PFSK-1 (cell line): ENCODE results near the gene B4GALT3.
A peak's percentile ranks its signal among the peaks of the same experiment; 100 is the strongest.

ENCODE experiments used
- FOXP2 ChIP-seq: optimal IDR thresholded peaks from 2 replicates; pipeline ENCODE3; 2011; ENCODE audit warnings: borderline replicate concordance, control low read depth, inconsistent platforms; ENCODE audit not compliant: insufficient read depth; ENCODE audit errors: extremely low read length, extremely low read depth
- POLR2AphosphoS5 ChIP-seq: IDR thresholded peaks from 2 replicates; pipeline ENCODE4 v1.6.1; 2012; ENCODE audit warnings: low read depth, mild to moderate bottlenecking, control low read depth, low read length, moderate library complexity
- REST ChIP-seq, 2 experiments: IDR thresholded peaks; 2 replicates each; pipeline versions ENCODE4 v1.6.1 to v1.8.0; 2011 to 2012; ENCODE audit warnings: low read depth in 2 of 2, low read length in 2 of 2, control low read depth in 1 of 2, inconsistent platforms in 1 of 2, mild to moderate bottlenecking in 1 of 2, moderate library complexity in 1 of 2; ENCODE audit not compliant: insufficient read depth in 1 of 2
- SIN3A ChIP-seq: IDR thresholded peaks from 2 replicates; pipeline ENCODE4 v1.6.1; 2012; ENCODE audit warnings: mild to moderate bottlenecking, low read length, moderate library complexity, borderline replicate concordance; ENCODE audit not compliant: insufficient read depth
- TAF1 ChIP-seq: IDR thresholded peaks from 2 replicates; pipeline ENCODE4 v1.6.1; 2012; ENCODE audit warnings: low read length, control low read depth, borderline replicate concordance; ENCODE audit not compliant: insufficient read depth

Gene B4GALT3

GRCh38 chr1:161198194-161198896, 21.0 kb upstream of the B4GALT3 start:
- TF ChIP-seq TAF1, result peak; percentile 40; the same call in 1 of the 2 replicates
- peak in 1 of 2 experiments; percentile 55; a peak in 1 of 4 replicates for TF ChIP-seq REST (IDR thresholded peaks at IDR 0.05; ENCODE audit: insufficient read depth in 1 of 2, low read depth in 2 of 2, low read length in 2 of 2)
- no peak for TF ChIP-seq SIN3A
- TF ChIP-seq FOXP2, result no peak
- peak; percentile 77 for TF ChIP-seq POLR2AphosphoS5

- TF ChIP-seq FOXP2 (no peak), TAF1 (no peak), POLR2AphosphoS5 (no peak), REST (IDR thresholded peaks at IDR 0.05; ENCODE audit: insufficient read depth in 1 of 2, low read depth in 2 of 2, low read length in 2 of 2) (no peak), SIN3A (no peak)
These were observed 20.4 kb upstream of the B4GALT3 start for GRCh38 chr1:161197560-161198193.

- TF ChIP-seq TAF1 (no peak), SIN3A (no peak), REST (IDR thresholded peaks at IDR 0.05; ENCODE audit: insufficient read depth in 1 of 2, low read depth in 2 of 2, low read length in 2 of 2) (no peak), FOXP2 (no peak), POLR2AphosphoS5 (no peak; the same call in 1 of the 2 replicates)
These were observed 19.5 kb upstream of the B4GALT3 start for GRCh38 chr1:161196521-161197451.

GRCh38 chr1:161196111-161196510, 18.8 kb upstream of the B4GALT3 start:
- TF ChIP-seq FOXP2, result no peak
- TF ChIP-seq SIN3A, result no peak
- TF ChIP-seq REST (IDR thresholded peaks at IDR 0.05; ENCODE audit: insufficient read depth in 1 of 2, low read depth in 2 of 2, low read length in 2 of 2), result no peak
- TF ChIP-seq POLR2AphosphoS5, result no peak
- TF ChIP-seq TAF1, result no peak
